Panc1 (cell line): Measurements from ENCODE around the gene SFPQ. TPM values are rescaled to one million over a fixed set of nuclear protein-coding genes. Genes with fewer than 3 reads are reported as not detected.

Experiments
- ATAC-seq: fragments of 200-7000 bp; cut with Tn5 transposase; 2 replicates; pipeline ENCODE4 v1.9.1; 2020; ENCODE audit warnings: mild to moderate bottlenecking, moderate library complexity
- BruUV-seq: library from RNA; stranded (reverse); fragments of 400-500 nt; replicated peaks from 2 replicates; lab custom pipeline; 2021; lab: Mats Ljungman, UMichigan
- CTCF ChIA-PET: fragments of 300-600 bp; sonication (Branson Sonifier 250); formaldehyde crosslinking; loops from one replicate; lab custom pipeline; 2022; ENCODE audit warnings: antibody characterized with exemption; lab: Charles Lee
- POLR2A ChIA-PET: fragments of 300-600 bp; sonication (Branson Sonifier 250); formaldehyde crosslinking; loops from one replicate; lab custom pipeline; 2022; ENCODE audit warnings: antibody characterized with exemption; lab: Charles Lee
- DNase-seq: peaks from one replicate; pipeline ENCODE4 v3.0.0-alpha.2; 2010; ENCODE audit warnings: low read depth, low spot score
- H3K27ac ChIP-seq: 2 replicates; pipeline ENCODE4 v1.5.1; 2011; ENCODE audit warnings: mild to moderate bottlenecking, low read length, inconsistent platforms
- H3K27me3 ChIP-seq: fragments of 200-500 bp; sonication (Bioruptor generic); 2 replicates; pipeline ENCODE4 v1.6.0; 2014; ENCODE audit warnings: low read length, inconsistent platforms; ENCODE audit not compliant: control insufficient read depth, insufficient read depth
- H3K36me3 ChIP-seq: fragments of 200-500 bp; sonication (Bioruptor generic); 2 replicates; pipeline ENCODE4 v1.5.1; 2014; ENCODE audit warnings: inconsistent platforms, mild to moderate bottlenecking, low read length, moderate library complexity; ENCODE audit not compliant: control insufficient read depth, insufficient read depth
- H3K4me1 ChIP-seq: 2 replicates; pipeline ENCODE4 v1.5.1; 2011; ENCODE audit warnings: inconsistent platforms, mild to moderate bottlenecking, low read length, moderate library complexity; ENCODE audit not compliant: control insufficient read depth, insufficient read depth
- H3K4me3 ChIP-seq, 2 experiments: 2 replicates each; pipeline ENCODE4 v1.5.1; 2011 to 2012; ENCODE audit warnings: low read depth in 2 of 2, low read length in 2 of 2, mild to moderate bottlenecking in 2 of 2, inconsistent platforms in 1 of 2, moderate library complexity in 1 of 2
- H3K9me3 ChIP-seq: fragments of 200-500 bp; sonication (Bioruptor generic); 2 replicates; pipeline ENCODE4 v1.5.1; 2014; ENCODE audit warnings: low read depth, mild to moderate bottlenecking, inconsistent platforms, low read length, moderate library complexity; ENCODE audit not compliant: control insufficient read depth, insufficient read depth
- CTCF ChIP-seq: fragments of 450-650 bp; IDR thresholded peaks from 2 replicates; pipeline ENCODE4 v1.5.1; 2017; ENCODE audit warnings: mild to moderate bottlenecking
- POLR2AphosphoS5 ChIP-seq: IDR thresholded peaks from 2 replicates; pipeline ENCODE4 v1.6.1; 2012; ENCODE audit warnings: mild to moderate bottlenecking, low read depth, low read length, moderate library complexity
- REST ChIP-seq, 2 experiments: IDR thresholded peaks; 2 replicates each; pipeline ENCODE4 v1.6.1; 2011 to 2012; ENCODE audit warnings: low read depth in 2 of 2, control low read depth in 1 of 2, low read length in 1 of 2, mild to moderate bottlenecking in 1 of 2, moderate library complexity in 1 of 2; ENCODE audit not compliant: insufficient read depth in 1 of 2
- SIN3A ChIP-seq: IDR thresholded peaks from 2 replicates; pipeline ENCODE4 v1.6.1; 2012; ENCODE audit warnings: low read depth, mild to moderate bottlenecking, low read length, moderate library complexity, borderline replicate concordance; ENCODE audit not compliant: insufficient read depth
- TCF7L2 ChIP-seq: IDR thresholded peaks from 2 replicates; pipeline ENCODE4 v1.6.1; 2011; ENCODE audit warnings: mild to moderate bottlenecking, low read depth, low read length, inconsistent platforms
- in situ Hi-C: cut with HindIII; loops from 2 replicates; pipeline ENCODE4 v1.10.0; 2016; ENCODE audit warnings: low sequenced_read_pairs, low pct_unique_long_range_greater_than_20kb
- intact Hi-C: fragments of 100-400 bp; cut with micrococcal nuclease; formaldehyde crosslinking; loops from one replicate; pipeline ENCODE4 v1.10.0; 2022; ENCODE audit not compliant: unreplicated experiment
- total RNA-seq: library from RNA; stranded (reverse); gene quantifications from one replicate; pipeline ENCODE4 v1.2.1, GENCODE V29; 2021; ENCODE audit not compliant: unreplicated experiment

Gene SFPQ
- total RNA-seq, 1 experiment from 2014 or later, result 266 TPM

- Histone ChIP-seq H3K4me1 (no peaks in the 10 kb centered on the region), H3K36me3 (no peaks in the 10 kb centered on the region), H3K27ac (no peak overlapping the region), H3K9me3 (no peaks in the 10 kb centered on the region), H3K27me3 (no peaks in the 10 kb centered on the region), H3K4me3 (no peak overlapping the region)
- POLR2A ChIA-PET, result interaction anchor here (0.6 kb wide), 2 partner anchors 143 to 229 kb away, joined by 3 to 5 read pairs; no protein-coding TSS in a partner anchor
- CTCF ChIA-PET, result interaction anchor here (0.6 to 0.9 kb wide), 2 partner anchors 25 to 257 kb away, joined by 3 to 5 read pairs; no protein-coding TSS in a partner anchor
- ATAC-seq, result no peak
- no peak for DNase-seq
- no TSS peak for BruUV-seq
- TF ChIP-seq POLR2AphosphoS5 (no peak), CTCF (no peak), REST (IDR thresholded peaks at IDR 0.05; ENCODE audit: insufficient read depth in 1 of 2, low read depth in 2 of 2, low read length in 1 of 2) (no peak), SIN3A (no peak), TCF7L2 (no peak)
- intact Hi-C loops (no loop called here), in situ Hi-C loops (no loop called here)
Measured at GRCh38 chr1:35222322-35223083, 29.6 kb upstream of the SFPQ start.

GRCh38 chr1:35220976-35221375 lies 28.0 kb upstream of the SFPQ start:
- Histone ChIP-seq H3K4me1 (no peaks in the 10 kb centered on the region), H3K36me3 (no peaks in the 10 kb centered on the region), H3K9me3 (no peaks in the 10 kb centered on the region), H3K4me3 (no peak overlapping the region), H3K27me3 (no peaks in the 10 kb centered on the region), H3K27ac (no peak overlapping the region)
- POLR2A ChIA-PET, result no interaction called here
- BruUV-seq, result no TSS peak
- CTCF ChIA-PET, result no interaction called here
- DNase-seq (no peak), ATAC-seq (peak; percentile 68; the same call in 1 of the 2 replicates)
- TF ChIP-seq CTCF, result peak; percentile 71
- TF ChIP-seq POLR2AphosphoS5, result no peak
- in situ Hi-C loops (no loop called here), intact Hi-C loops (no loop called here)
